ENCODE data around the gene CMYA5. TPM values are rescaled to one million over a fixed set of nuclear protein-coding genes. Genes with fewer than 3 reads are reported as not detected.
"Not testable (repeated sequence)": the region's sequence is repeated elsewhere in the genome, so short reads cannot be mapped to it uniquely, and the experiment has no call there.

Gene CMYA5
- total RNA-seq (2.7 TPM), polyA plus RNA-seq (7.2 TPM)
- long read RNA-seq, donor 1 = 0 reads
- long read RNA-seq, donor 2 = 0 reads
- long read RNA-seq, donor 3 = 0 reads
- long read RNA-seq, donor 4 = 0 reads
- long read RNA-seq, donor 5 = 0 reads
- long read RNA-seq, donor 6 = 0 reads
- long read RNA-seq, donor 7 = 0 reads
- long read RNA-seq, donor 8 = 0 reads
- long read RNA-seq, donor 9 = 0 reads
- long read RNA-seq, donor 10 = 0 reads

- peak within 1 kb of the TSS in 1 of 2 donors; percentile 36 for H3K27ac ChIP-seq (ENCODE audit: low read depth in 1 of 2, low read length in 1 of 2)
- H3K4me3 ChIP-seq (ENCODE audit: low read length in 2 of 2) = peak within 1 kb of the TSS; percentile 22 to 26
- peaks cover 10 to 12% of the 10 kb centered on the region in 2 donors for H3K36me3 ChIP-seq (ENCODE audit: control insufficient read depth in 2 of 2, insufficient read depth in 2 of 2, low read length in 1 of 2)
- 71% methylated on average over 74 of the region's 74 CpGs for WGBS
- DNase-seq (ENCODE audit: low read depth in 6 of 9, low spot score in 9 of 9) = peak in 1 of 9 donors; percentile 30
- H3K9me3 ChIP-seq (ENCODE audit: control insufficient read depth in 2 of 2, insufficient read depth in 1 of 2, low read length in 1 of 2) = peaks cover 0 to 4% of the 10 kb centered on the region in 2 donors
- H3K27me3 ChIP-seq (ENCODE audit: control insufficient read depth in 2 of 2, insufficient read depth in 1 of 2, low read length in 1 of 2) = peaks cover 0 to 8% of the 10 kb centered on the region in 2 donors
- H3K4me1 ChIP-seq (ENCODE audit: control insufficient read depth in 2 of 2, insufficient read depth in 2 of 2, low read length in 2 of 2) = peaks cover 0 to 12% of the 10 kb centered on the region in 2 donors
These were observed at the start of gene CMYA5 for GRCh38 chr5:79689541-79690466. Gene CMYA5, plus strand, starts transcription at chr5:79689836. Its CDS starts 72 bp downstream, at chr5:79689908.

- Histone ChIP-seq H3K27me3 (ENCODE audit: control insufficient read depth in 2 of 2, insufficient read depth in 1 of 2, low read length in 1 of 2) (no peaks in the 10 kb centered on the region), H3K9me3 (ENCODE audit: control insufficient read depth in 2 of 2, insufficient read depth in 1 of 2, low read length in 1 of 2) (no peaks in the 10 kb centered on the region), H3K4me3 (ENCODE audit: low read length in 2 of 2) (no peak overlapping the region), H3K27ac (ENCODE audit: low read depth in 1 of 2, low read length in 1 of 2) (no peak overlapping the region), H3K4me1 (ENCODE audit: control insufficient read depth in 2 of 2, insufficient read depth in 2 of 2, low read length in 2 of 2) (no peaks in the 10 kb centered on the region), H3K36me3 (ENCODE audit: control insufficient read depth in 2 of 2, insufficient read depth in 2 of 2, low read length in 1 of 2) (peaks cover 15 to 53% of the 10 kb centered on the region in 2 donors)
- DNase-seq (ENCODE audit: low read depth in 6 of 9, low spot score in 9 of 9) = no peak
- WGBS = 98% methylated on average over 4 of the region's 4 CpGs
These were observed 49.0 kb upstream of the CMYA5 start for GRCh38 chr5:79640571-79641055.

DNA sequence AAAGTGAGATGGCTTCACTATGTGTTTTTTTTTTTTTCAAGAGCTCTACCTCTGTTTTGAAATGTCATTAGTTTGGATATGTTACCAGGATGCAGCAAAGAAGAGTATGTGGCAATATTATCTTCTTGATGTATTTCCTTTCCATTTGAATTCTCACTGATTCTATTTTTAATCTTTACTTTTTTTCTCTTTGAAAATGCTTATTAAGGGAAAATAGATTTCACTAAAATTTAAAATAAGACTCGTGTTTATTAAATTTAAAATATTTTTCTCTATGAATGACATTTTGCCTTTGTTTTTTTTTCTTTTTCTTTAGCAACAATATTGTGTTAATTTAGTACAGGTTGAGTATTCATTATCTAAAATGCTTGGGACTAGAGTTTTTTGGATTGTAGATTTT lies 48.2 kb upstream of the CMYA5 start:
- 99% methylated on average over 1 of the region's 1 CpG for WGBS
- H3K9me3 ChIP-seq (ENCODE audit: control insufficient read depth in 2 of 2, insufficient read depth in 1 of 2, low read length in 1 of 2) = no peaks in the 10 kb centered on the region

GRCh38 chr5:79642210-79642609 lies 47.4 kb upstream of the CMYA5 start:
- no peak overlapping the region for H3K27ac ChIP-seq (ENCODE audit: low read depth in 1 of 2, low read length in 1 of 2)
- peaks cover 20 to 58% of the 10 kb centered on the region in 2 donors for H3K36me3 ChIP-seq (ENCODE audit: control insufficient read depth in 2 of 2, insufficient read depth in 2 of 2, low read length in 1 of 2)
- H3K9me3 ChIP-seq (ENCODE audit: control insufficient read depth in 2 of 2, insufficient read depth in 1 of 2, low read length in 1 of 2) = no peaks in the 10 kb centered on the region
- no peak for DNase-seq (ENCODE audit: low read depth in 6 of 9, low spot score in 9 of 9)
- 100% methylated on average over 1 of the region's 1 CpG for WGBS
- no peak overlapping the region for H3K4me3 ChIP-seq (ENCODE audit: low read length in 2 of 2)
- H3K4me1 ChIP-seq (ENCODE audit: control insufficient read depth in 2 of 2, insufficient read depth in 2 of 2, low read length in 2 of 2) = no peaks in the 10 kb centered on the region
- H3K27me3 ChIP-seq (ENCODE audit: control insufficient read depth in 2 of 2, insufficient read depth in 1 of 2, low read length in 1 of 2) = no peaks in the 10 kb centered on the region

More for the DNA sequence above, 48.2 kb upstream of the CMYA5 start:
- no peak for DNase-seq (ENCODE audit: low read depth in 6 of 9, low spot score in 9 of 9)
- no peaks in the 10 kb centered on the region for H3K4me1 ChIP-seq (ENCODE audit: control insufficient read depth in 2 of 2, insufficient read depth in 2 of 2, low read length in 2 of 2)
- no peaks in the 10 kb centered on the region for H3K27me3 ChIP-seq (ENCODE audit: control insufficient read depth in 2 of 2, insufficient read depth in 1 of 2, low read length in 1 of 2)
- H3K27ac ChIP-seq (ENCODE audit: low read depth in 1 of 2, low read length in 1 of 2) = no peak overlapping the region
- H3K36me3 ChIP-seq (ENCODE audit: control insufficient read depth in 2 of 2, insufficient read depth in 2 of 2, low read length in 1 of 2) = peaks cover 18 to 58% of the 10 kb centered on the region in 2 donors
- no peak overlapping the region for H3K4me3 ChIP-seq (ENCODE audit: low read length in 2 of 2)

- H3K4me3 ChIP-seq (ENCODE audit: low read length in 2 of 2) = no peak overlapping the region
- H3K36me3 ChIP-seq (ENCODE audit: control insufficient read depth in 2 of 2, insufficient read depth in 2 of 2, low read length in 1 of 2) = peaks cover 0 to 24% of the 10 kb centered on the region in 2 donors
- no peaks in the 10 kb centered on the region for H3K4me1 ChIP-seq (ENCODE audit: control insufficient read depth in 2 of 2, insufficient read depth in 2 of 2, low read length in 2 of 2)
- no peaks in the 10 kb centered on the region for H3K27me3 ChIP-seq (ENCODE audit: control insufficient read depth in 2 of 2, insufficient read depth in 1 of 2, low read length in 1 of 2)
- no peak for DNase-seq (ENCODE audit: low read depth in 6 of 9, low spot score in 9 of 9)
- H3K9me3 ChIP-seq (ENCODE audit: control insufficient read depth in 2 of 2, insufficient read depth in 1 of 2, low read length in 1 of 2) = no peaks in the 10 kb centered on the region
- no peak overlapping the region for H3K27ac ChIP-seq (ENCODE audit: low read depth in 1 of 2, low read length in 1 of 2)
- 97% methylated on average over 6 of the region's 6 CpGs for WGBS
These were observed 35.8 kb upstream of the CMYA5 start for GRCh38 chr5:79653843-79654242.

GRCh38 chr5:79663212-79663611 lies 26.4 kb upstream of the CMYA5 start:
- Histone ChIP-seq H3K27me3 (ENCODE audit: control insufficient read depth in 2 of 2, insufficient read depth in 1 of 2, low read length in 1 of 2) (no peaks in the 10 kb centered on the region), H3K4me1 (ENCODE audit: control insufficient read depth in 2 of 2, insufficient read depth in 2 of 2, low read length in 2 of 2) (no peaks in the 10 kb centered on the region), H3K9me3 (ENCODE audit: control insufficient read depth in 2 of 2, insufficient read depth in 1 of 2, low read length in 1 of 2) (no peaks in the 10 kb centered on the region), H3K4me3 (ENCODE audit: low read length in 2 of 2) (no peak overlapping the region), H3K36me3 (ENCODE audit: control insufficient read depth in 2 of 2, insufficient read depth in 2 of 2, low read length in 1 of 2) (peaks cover 6 to 30% of the 10 kb centered on the region in 2 donors), H3K27ac (ENCODE audit: low read depth in 1 of 2, low read length in 1 of 2) (no peak overlapping the region)
- no peak for DNase-seq (ENCODE audit: low read depth in 6 of 9, low spot score in 9 of 9)
- 98% methylated on average over 3 of the region's 3 CpGs for WGBS

- Histone ChIP-seq H3K4me1 (ENCODE audit: control insufficient read depth in 2 of 2, insufficient read depth in 2 of 2, low read length in 2 of 2) (no peaks in the 10 kb centered on the region), H3K36me3 (ENCODE audit: control insufficient read depth in 2 of 2, insufficient read depth in 2 of 2, low read length in 1 of 2) (peaks cover 4 to 32% of the 10 kb centered on the region in 2 donors), H3K9me3 (ENCODE audit: control insufficient read depth in 2 of 2, insufficient read depth in 1 of 2, low read length in 1 of 2) (no peaks in the 10 kb centered on the region), H3K4me3 (ENCODE audit: low read length in 2 of 2) (no peak overlapping the region), H3K27ac (ENCODE audit: low read depth in 1 of 2, low read length in 1 of 2) (no peak overlapping the region), H3K27me3 (ENCODE audit: control insufficient read depth in 2 of 2, insufficient read depth in 1 of 2, low read length in 1 of 2) (no peaks in the 10 kb centered on the region)
- 90% methylated on average over 3 of the region's 3 CpGs for WGBS
- no peak for DNase-seq (ENCODE audit: low read depth in 6 of 9, low spot score in 9 of 9)
These were observed 22.9 kb upstream of the CMYA5 start for GRCh38 chr5:79666758-79667157.

DNA sequence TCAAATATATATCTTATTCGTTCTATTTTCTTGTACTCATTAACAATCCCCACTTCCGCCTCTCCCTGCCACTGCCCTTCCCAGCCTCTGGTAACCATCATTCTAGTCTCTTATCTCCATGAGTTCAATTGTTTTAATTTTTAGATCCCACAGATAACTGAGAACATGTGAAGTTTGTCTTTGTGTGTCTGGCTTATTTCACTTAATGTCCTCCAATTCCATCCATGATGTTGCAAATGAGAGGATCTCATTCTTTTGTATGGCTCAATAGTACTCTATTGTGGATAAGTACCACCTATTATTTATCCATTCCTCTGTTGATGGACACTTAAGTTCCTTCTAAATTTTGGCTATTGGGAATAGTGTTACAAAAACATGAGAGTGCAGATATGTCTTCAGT lies 17.2 kb upstream of the CMYA5 start:
- Histone ChIP-seq H3K4me3 (ENCODE audit: low read length in 2 of 2) (no peak overlapping the region), H3K27me3 (ENCODE audit: control insufficient read depth in 2 of 2, insufficient read depth in 1 of 2, low read length in 1 of 2) (no peaks in the 10 kb centered on the region), H3K27ac (ENCODE audit: low read depth in 1 of 2, low read length in 1 of 2) (no peak overlapping the region), H3K9me3 (ENCODE audit: control insufficient read depth in 2 of 2, insufficient read depth in 1 of 2, low read length in 1 of 2) (no peaks in the 10 kb centered on the region), H3K4me1 (ENCODE audit: control insufficient read depth in 2 of 2, insufficient read depth in 2 of 2, low read length in 2 of 2) (no peaks in the 10 kb centered on the region), H3K36me3 (ENCODE audit: control insufficient read depth in 2 of 2, insufficient read depth in 2 of 2, low read length in 1 of 2) (peaks cover 9 to 47% of the 10 kb centered on the region in 2 donors)
- 97% methylated on average over 2 of the region's 2 CpGs for WGBS
- DNase-seq (ENCODE audit: low read depth in 6 of 9, low spot score in 9 of 9) = no peak

DNA sequence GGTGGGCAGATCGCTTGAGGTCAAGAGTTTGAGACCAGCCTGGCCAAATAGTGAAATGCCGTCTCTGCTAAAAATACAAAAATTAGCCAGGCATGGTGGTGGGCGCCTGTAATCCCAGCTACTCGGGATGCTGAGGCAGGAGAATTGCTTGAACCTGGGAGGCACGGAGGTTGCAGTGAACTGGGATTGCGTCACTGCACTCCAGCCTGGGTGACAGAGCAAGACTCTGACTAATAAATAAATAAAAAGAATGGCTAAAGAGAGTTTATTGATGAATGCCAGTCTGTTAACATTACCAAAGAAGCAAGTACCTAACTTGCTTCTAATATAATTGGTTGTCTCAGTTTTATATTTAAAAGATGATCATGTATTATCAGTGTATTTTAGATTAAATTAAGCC lies 13.3 kb upstream of the CMYA5 start:
- not testable (repeated sequence) for DNase-seq (ENCODE audit: low read depth in 6 of 9, low spot score in 9 of 9); H3K9me3 ChIP-seq (ENCODE audit: control insufficient read depth in 2 of 2, insufficient read depth in 1 of 2, low read length in 1 of 2); H3K27me3 ChIP-seq (ENCODE audit: control insufficient read depth in 2 of 2, insufficient read depth in 1 of 2, low read length in 1 of 2); H3K4me3 ChIP-seq (ENCODE audit: low read length in 2 of 2); H3K27ac ChIP-seq (ENCODE audit: low read depth in 1 of 2, low read length in 1 of 2); H3K4me1 ChIP-seq (ENCODE audit: control insufficient read depth in 2 of 2, insufficient read depth in 2 of 2, low read length in 2 of 2)
- peaks cover 5 to 46% of the 10 kb centered on the region in 2 donors for H3K36me3 ChIP-seq (ENCODE audit: control insufficient read depth in 2 of 2, insufficient read depth in 2 of 2, low read length in 1 of 2)
- WGBS = 99% methylated on average over 6 of the region's 6 CpGs
